ENCODE results near the gene AGBL1. TPM values are rescaled to one million over a fixed set of nuclear protein-coding genes. Genes with fewer than 3 reads are reported as not detected.
"Not testable (repeated sequence)": the region's sequence is repeated elsewhere in the genome, so short reads cannot be mapped to it uniquely, and the experiment has no call there.

Gene AGBL1
- polyA plus RNA-seq, 4 donors = 0.06 to 0.09 (median 0.09) TPM; not detected in 1

- no peak for DNase-seq (ENCODE audit: low read depth in 4 of 4, low spot score in 3 of 4)
Observed at GRCh38 chr15:86842199-86842598, 762.5 kb downstream of the AGBL1 start.

GRCh38 chr15:86846036-86846435, 766.4 kb downstream of the AGBL1 start:
- DNase-seq (ENCODE audit: low read depth in 4 of 4, low spot score in 3 of 4) = no peak

GRCh38 chr15:86849136-86849535, 769.5 kb downstream of the AGBL1 start:
- no peak for DNase-seq (ENCODE audit: low read depth in 4 of 4, low spot score in 3 of 4)

DNA sequence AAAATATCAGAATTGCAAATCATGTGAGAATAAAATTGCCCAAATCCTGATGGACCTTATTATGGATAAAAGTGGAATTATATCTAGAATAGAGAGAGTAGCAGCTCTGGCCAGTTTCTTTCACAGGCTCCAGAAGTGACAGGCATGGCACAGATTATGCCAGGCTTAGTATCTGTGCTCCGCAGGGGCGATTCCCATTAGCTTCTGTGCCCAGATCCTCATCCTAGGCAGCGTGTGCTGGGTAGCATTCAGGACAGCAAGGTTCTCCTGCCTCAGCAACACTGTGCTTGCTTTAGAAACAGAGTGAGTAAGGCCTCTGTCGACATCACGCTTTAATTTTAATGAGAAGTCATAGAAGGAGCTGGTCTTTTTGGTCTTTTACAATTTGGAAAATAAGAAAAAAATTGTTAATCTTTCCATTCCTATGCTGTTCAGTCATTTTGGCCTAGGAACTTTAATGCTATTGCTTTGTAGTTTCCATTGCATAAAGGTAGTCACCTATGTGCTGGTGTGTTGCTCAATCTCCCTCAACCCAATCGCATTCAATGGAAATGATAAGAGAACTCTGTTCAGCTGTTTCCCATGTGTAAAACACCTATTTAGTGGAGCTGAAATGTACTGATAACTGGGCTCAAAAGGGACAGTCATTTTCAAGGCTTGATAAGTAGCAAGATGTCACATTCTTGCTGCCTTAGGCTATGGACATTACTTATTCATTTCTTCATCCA, 770.1 kb downstream of the AGBL1 start:
- DNase-seq (ENCODE audit: low read depth in 4 of 4, low spot score in 3 of 4) = no peak

DNA sequence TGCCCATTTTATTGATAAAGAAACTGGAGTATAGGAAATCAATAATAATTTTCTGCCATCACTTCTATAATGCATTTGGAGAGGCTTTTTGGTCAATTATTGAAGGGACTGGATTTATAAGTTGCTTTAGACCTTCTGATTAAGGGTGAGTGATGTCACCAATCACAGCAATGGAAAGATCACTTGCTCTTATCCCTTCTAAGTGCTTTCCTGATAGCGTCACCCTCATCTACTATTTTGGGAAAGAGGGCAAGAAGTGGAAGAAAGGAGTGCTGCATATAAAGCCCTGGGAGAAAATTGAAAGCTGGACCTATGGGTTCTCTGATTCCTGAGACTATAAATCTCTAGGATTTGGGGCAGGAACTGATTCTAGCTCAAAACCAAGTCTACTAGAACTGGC, 771.3 kb downstream of the AGBL1 start:
- DNase-seq (ENCODE audit: low read depth in 4 of 4, low spot score in 3 of 4) = no peak

- DNase-seq (ENCODE audit: low read depth in 4 of 4, low spot score in 3 of 4) = no peak
Observed at GRCh38 chr15:86852741-86853140, 773.1 kb downstream of the AGBL1 start.

DNA sequence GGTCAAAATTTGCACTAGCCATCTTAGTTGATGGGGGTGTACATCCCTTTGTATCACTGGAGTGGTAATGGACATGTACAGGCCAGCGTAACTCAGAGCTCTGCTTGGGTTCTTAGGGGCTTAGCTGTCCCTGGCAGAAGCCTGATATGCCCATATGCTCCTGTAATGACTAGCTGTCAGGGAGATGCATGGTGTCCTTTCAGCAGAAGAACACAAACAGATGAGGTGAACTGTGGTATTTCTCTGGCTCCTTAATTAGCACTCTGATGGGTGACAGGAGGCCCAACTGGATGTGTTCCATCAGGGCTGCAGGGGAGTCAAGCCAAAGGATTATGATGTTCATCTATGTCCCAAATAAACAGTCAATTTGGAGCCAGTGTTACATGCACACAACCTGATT, 774.5 kb downstream of the AGBL1 start:
- no peak for DNase-seq (ENCODE audit: low read depth in 4 of 4, low spot score in 3 of 4)

DNA sequence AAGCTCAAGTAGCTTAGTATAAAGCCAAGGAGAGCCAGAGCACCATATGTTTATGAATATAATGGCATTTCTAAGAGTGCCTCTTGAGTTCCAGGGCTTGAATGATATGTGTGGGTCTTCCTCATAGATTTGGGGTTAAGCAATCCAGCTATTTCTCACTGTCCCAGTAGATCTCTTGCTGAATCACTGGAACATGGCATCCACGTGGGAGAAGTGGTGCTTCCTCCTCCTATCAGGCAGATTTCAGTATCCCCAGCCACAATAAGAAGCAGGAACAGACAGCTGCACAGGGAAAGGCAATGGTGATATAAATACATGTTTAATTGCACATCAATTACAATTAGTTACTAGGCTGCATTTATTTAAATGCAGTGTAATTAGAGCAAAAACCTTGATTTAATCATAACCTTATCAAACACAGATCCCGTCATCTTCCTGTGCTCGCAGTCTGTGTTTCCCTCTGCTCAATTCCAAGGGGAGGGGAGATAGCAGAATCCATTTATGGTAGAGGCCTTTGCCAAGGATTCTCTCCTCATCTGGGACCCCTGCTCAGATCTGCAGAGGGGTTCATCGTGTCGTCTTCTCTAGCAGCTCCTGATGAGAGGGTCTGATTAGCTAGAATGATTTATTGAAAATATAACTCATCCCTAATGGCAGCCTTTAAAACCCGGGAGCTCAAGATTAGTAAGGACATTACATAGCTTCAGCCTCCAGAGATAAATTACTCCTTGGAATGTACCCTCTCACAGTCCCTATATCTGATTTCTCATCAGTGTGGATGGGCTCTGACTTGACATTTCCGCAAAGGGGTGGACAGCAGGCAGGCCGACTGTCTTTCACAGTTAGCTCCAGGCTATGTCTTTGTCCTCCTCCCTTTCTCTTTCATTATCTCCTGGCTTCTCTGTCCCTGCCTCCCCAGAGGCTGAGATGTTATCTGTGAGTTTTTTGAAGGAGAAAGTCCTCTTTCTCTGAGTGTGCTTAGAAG, 775.9 kb downstream of the AGBL1 start:
- DNase-seq (ENCODE audit: low read depth in 4 of 4, low spot score in 3 of 4) = no peak

DNA sequence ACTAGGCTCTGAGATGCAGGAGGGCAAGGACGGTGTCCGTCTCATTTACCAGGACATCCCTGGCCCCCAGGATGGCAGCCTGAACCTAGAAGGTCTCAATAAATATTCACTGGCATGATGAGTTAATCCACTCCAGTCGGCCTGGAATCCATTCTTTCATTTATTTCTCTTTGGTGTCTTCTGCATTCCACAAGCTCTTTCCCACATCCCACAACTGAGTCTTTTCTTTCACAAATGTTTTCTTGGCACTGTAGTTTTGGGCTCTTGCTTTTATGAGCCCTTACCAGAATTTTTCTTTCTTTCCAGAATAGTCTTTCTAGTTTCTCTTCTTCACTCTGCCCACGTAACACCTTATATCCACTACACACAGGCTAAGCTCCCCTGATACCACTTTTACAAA, 778.0 kb downstream of the AGBL1 start:
- no peak for DNase-seq (ENCODE audit: low read depth in 4 of 4, low spot score in 3 of 4)

DNA sequence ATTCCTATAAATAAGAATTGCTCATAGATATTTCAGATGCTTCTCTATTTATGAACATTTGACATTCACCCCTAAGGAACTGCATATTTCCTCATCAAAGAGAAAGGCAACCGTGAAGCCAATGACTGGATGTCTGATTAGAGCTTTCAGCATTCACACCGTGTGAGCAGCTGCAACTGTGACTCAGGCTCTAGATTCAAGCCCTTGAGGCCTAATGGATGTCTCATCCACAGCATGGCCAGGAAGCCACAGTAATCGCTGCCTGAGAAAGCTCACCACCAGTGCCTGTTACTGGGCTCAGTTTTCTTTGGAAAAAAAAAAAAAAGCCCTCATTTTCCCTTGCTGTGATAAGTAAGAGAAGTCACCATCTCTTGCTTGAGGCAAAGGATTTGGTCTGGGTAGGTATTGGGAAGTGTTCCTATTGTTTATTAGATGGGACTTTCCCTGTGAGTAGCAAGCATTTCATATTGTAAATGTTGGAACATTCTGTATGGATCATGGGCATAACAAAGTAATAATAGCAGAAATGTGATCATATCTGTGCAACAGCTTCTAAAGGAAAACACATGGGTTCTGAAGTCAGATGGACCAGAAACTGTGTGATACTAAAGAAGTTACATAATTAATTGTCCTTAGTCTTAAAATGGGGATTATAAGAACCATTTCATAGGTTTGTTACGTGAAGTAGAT, 783.7 kb downstream of the AGBL1 start:
- DNase-seq (ENCODE audit: low read depth in 4 of 4, low spot score in 3 of 4) = no peak

DNA sequence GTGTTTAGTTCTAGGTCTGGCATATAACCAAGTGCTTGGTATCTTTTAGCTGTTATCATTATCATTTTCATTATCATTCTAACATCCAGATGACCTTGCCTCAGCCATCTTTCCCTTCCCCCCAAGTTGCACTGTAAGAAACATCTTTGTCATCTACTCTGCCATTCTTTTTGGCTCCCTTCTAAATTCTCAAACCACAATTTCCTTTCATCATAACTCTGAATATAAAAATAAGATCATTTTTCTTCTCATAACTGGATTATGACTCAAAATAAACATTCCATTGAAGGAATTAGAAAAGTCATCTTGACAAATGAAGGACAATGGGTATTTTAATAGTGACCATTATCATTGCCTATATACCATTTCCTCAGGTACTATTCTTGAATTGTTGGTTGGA, 786.2 kb downstream of the AGBL1 start:
- DNase-seq (ENCODE audit: low read depth in 4 of 4, low spot score in 3 of 4) = no peak

GRCh38 chr15:86870846-86871245, 791.2 kb downstream of the AGBL1 start:
- DNase-seq (ENCODE audit: low read depth in 4 of 4, low spot score in 3 of 4) = no peak

- no peak for DNase-seq (ENCODE audit: low read depth in 4 of 4, low spot score in 3 of 4)
Observed at GRCh38 chr15:86871964-86872363, 792.3 kb downstream of the AGBL1 start.

GRCh38 chr15:86872782-86873181, 793.1 kb downstream of the AGBL1 start:
- no peak for DNase-seq (ENCODE audit: low read depth in 4 of 4, low spot score in 3 of 4)

DNA sequence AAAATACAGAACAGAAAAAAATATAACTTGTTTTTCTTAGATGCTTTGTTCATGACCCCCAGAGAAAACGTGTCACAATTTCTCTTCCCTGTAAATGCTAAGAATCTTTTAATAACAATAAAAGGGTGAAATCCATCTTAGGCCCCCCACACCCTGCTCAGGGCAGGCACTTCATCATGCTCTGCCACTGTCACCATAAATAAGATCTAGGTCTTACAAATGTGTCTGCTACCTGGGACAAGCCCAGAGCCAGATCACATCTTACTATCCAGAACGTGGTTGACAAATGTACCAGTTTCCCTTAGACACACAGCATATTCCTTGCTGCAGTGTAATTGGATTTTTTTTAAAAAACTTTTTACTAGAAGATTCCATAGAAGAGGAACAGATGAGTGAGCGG, 795.4 kb downstream of the AGBL1 start:
- DNase-seq (ENCODE audit: low read depth in 4 of 4, low spot score in 3 of 4) = no peak

DNA sequence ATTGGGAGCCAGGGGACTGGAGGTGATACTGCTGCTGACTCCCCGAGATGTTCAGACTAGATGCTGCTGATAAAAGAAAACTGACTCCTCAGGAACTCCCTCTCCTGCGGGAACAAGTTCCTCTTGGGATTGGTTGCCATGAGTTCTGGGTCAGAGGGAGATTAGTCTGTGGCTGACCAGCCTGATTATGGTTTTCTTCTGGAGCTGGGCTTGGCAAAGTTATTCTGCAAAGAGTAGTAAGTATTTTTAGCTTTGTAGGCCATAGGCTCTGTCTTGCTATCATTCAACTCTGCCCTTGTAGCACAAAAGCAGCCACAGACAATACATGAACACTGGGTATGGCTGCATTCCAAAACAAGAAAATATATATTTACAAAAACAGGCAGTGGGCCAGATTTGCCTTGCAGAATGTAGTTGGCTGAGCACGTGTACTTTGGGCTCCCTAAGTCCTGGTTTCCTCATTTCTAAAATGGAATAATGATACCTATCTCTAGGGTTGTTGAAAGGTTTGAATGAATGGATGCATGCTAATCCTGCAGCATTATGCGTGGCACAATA, 796.8 kb downstream of the AGBL1 start:
- DNase-seq (ENCODE audit: low read depth in 4 of 4, low spot score in 3 of 4) = no peak

DNA sequence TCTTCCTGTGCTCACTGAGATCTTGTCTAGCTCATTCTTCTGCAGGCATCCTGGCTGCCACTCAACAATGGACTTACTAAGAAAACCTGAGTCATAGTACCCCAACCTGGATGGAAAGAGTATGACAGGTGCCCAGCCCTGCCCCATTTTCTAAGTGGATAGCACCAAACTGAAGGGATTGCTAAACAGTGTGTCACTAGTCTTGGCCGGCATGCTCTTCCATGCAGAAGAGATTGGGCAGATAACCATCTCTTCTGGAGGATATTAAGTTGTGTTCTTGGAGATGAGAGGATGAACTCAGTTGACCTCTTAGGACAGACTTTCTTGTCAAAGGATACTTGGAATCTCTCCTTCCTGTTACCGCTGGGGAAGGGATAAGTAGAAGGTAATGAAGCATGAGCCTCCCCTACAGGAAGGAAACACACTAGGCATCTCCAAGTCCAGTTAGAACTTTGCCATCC, 797.5 kb downstream of the AGBL1 start:
- DNase-seq (ENCODE audit: low read depth in 4 of 4, low spot score in 3 of 4) = no peak

- DNase-seq (ENCODE audit: low read depth in 4 of 4, low spot score in 3 of 4) = not testable (repeated sequence)
Observed at GRCh38 chr15:86878844-86879243, 799.2 kb downstream of the AGBL1 start.

GRCh38 chr15:86879250-86880229, 799.9 kb downstream of the AGBL1 start:
- no peak for DNase-seq (ENCODE audit: low read depth in 4 of 4, low spot score in 3 of 4)

DNA sequence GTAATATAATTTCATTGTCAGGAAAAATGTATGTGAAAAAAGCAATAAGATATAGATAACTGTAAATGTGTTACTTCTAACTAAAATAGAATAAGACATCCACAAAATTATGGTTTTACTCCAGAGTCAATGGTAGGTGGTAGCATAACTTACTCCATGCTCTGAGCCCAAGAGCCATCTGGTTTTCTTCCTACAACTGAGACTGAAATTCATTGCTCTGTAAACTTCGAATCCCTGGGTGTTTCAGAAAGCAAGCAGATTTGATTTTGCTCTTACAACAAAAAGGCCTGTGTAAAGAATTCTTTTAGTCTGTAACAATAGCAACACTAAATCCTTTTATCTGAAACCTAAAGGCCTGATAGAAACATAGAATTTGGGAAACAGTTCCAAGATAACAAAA, 805.9 kb downstream of the AGBL1 start:
- DNase-seq (ENCODE audit: low read depth in 4 of 4, low spot score in 3 of 4) = no peak

Measured in left renal pelvis (tissue), 4 donors.